GM18873 (cell line): ENCODE results near the gene PLXNA2.

Experiments
- ATAC-seq: cut with Tn5 transposase; IDR thresholded peaks from one replicate; pipeline ENCODE4 v1.9.1; 2021; ENCODE audit warnings: mild to moderate bottlenecking, moderate library complexity, moderate number of reproducible peaks; ENCODE audit not compliant: unreplicated experiment, low FRiP score

The PLXNA2 gene

GRCh38 chr1:208166340-208167138 is 77.6 kb downstream of the PLXNA2 start:
- ATAC-seq, result no peak

GRCh38 chr1:208165659-208166058 is 78.5 kb downstream of the PLXNA2 start:
- no peak for ATAC-seq

GRCh38 chr1:208164609-208165008 is 79.6 kb downstream of the PLXNA2 start:
- no peak for ATAC-seq

GRCh38 chr1:208163539-208163938 is 80.6 kb downstream of the PLXNA2 start:
- ATAC-seq, result no peak

- no peak for ATAC-seq
These were observed 81.3 kb downstream of the PLXNA2 start for GRCh38 chr1:208162903-208163302.

- no peak for ATAC-seq
These were observed 82.4 kb downstream of the PLXNA2 start for GRCh38 chr1:208161656-208162375.

- ATAC-seq, result no peak
These were observed 83.2 kb downstream of the PLXNA2 start for GRCh38 chr1:208161005-208161404.

GRCh38 chr1:208160259-208160819 is 83.8 kb downstream of the PLXNA2 start:
- ATAC-seq, result no peak

- no peak for ATAC-seq
These were observed 84.5 kb downstream of the PLXNA2 start for GRCh38 chr1:208159555-208160258.

GRCh38 chr1:208158640-208159554 is 85.3 kb downstream of the PLXNA2 start:
- no peak for ATAC-seq

GRCh38 chr1:208157769-208158168 is 86.4 kb downstream of the PLXNA2 start:
- no peak for ATAC-seq

GRCh38 chr1:208156741-208157140 is 87.4 kb downstream of the PLXNA2 start:
- ATAC-seq, result no peak

- ATAC-seq, result no peak
These were observed 87.9 kb downstream of the PLXNA2 start for GRCh38 chr1:208156310-208156709.

GRCh38 chr1:208154679-208155642 is 89.2 kb downstream of the PLXNA2 start:
- no peak for ATAC-seq

- no peak for ATAC-seq
These were observed 90.1 kb downstream of the PLXNA2 start for GRCh38 chr1:208154040-208154439.

- ATAC-seq, result no peak
These were observed 90.8 kb downstream of the PLXNA2 start for GRCh38 chr1:208153386-208153785.

GRCh38 chr1:208151728-208152598 is 92.2 kb downstream of the PLXNA2 start:
- no peak for ATAC-seq
